Right lung (tissue), 10 donors: Measurements from ENCODE around the gene TGFB1I1. TPM values are rescaled to one million over a fixed set of nuclear protein-coding genes. Genes with fewer than 3 reads are reported as not detected.
"Not testable (repeated sequence)": the region's sequence is repeated elsewhere in the genome, so short reads cannot be mapped to it uniquely, and the experiment has no call there.

Experiments used
- DNase-seq, 2 donors: peaks; one replicate each; pipeline ENCODE4 v3.0.0-alpha.2; 2013
- long read RNA-seq, 8 donors: transcript quantifications; one replicate each; lab custom pipeline, GENCODE V29; 2026
- polyA plus RNA-seq, 5 donors: library from polyadenylated mRNA; unstranded; fragments of 120-200 nt; gene quantifications; one replicate each; pipeline versions ENCODE4 v1.2.1 to v1.2.3, GENCODE V29; 2013; ENCODE audit warnings: inconsistent platforms in 1 of 5, low replicate concordance in 1 of 5; ENCODE audit not compliant: insufficient read length in 5 of 5, insufficient read depth in 1 of 5

The TGFB1I1 gene
- polyA plus RNA-seq: 10 to 100 TPM; 52.7 to 90.0 (median 64.1) TPM
- long read RNA-seq, donor 1, transcript TGFB1I1-203 (11 exons, 1,898 nt): major isoform, 21 of 66 reads
- long read RNA-seq, donor 1, transcript TGFB1I1-214 (10 exons, 1,770 nt): minor isoform, 5 of 66 reads
- long read RNA-seq, donor 1, partial matches to known transcripts: 30 of 66 reads
- long read RNA-seq, donor 1, other reads (novel, unspliced or antisense): 5 of 66 reads
- long read RNA-seq, donor 2, transcript TGFB1I1-203 (11 exons, 1,898 nt): major isoform, 15 of 33 reads
- long read RNA-seq, donor 2, transcript TGFB1I1-214 (10 exons, 1,770 nt): minor isoform, 9 of 33 reads
- long read RNA-seq, donor 2, partial matches to known transcripts: 8 of 33 reads
- long read RNA-seq, donor 2, other reads (novel, unspliced or antisense): 0 of 33 reads
- long read RNA-seq, donor 3, transcript TGFB1I1-203 (11 exons, 1,898 nt): major isoform, 13 of 45 reads
- long read RNA-seq, donor 3, transcript TGFB1I1-214 (10 exons, 1,770 nt): minor isoform, 6 of 45 reads
- long read RNA-seq, donor 3, partial matches to known transcripts: 23 of 45 reads
- long read RNA-seq, donor 3, other reads (novel, unspliced or antisense): 0 of 45 reads
- long read RNA-seq, donor 4, transcript TGFB1I1-203 (11 exons, 1,898 nt): major isoform, 17 of 35 reads
- long read RNA-seq, donor 4, partial matches to known transcripts: 12 of 35 reads
- long read RNA-seq, donor 4, other reads (novel, unspliced or antisense): 0 of 35 reads
- long read RNA-seq, donor 5, transcript TGFB1I1-214 (10 exons, 1,770 nt): minor isoform, 9 of 34 reads
- long read RNA-seq, donor 5, transcript TGFB1I1-203 (11 exons, 1,898 nt): major isoform, 13 of 34 reads
- long read RNA-seq, donor 5, partial matches to known transcripts: 10 of 34 reads
- long read RNA-seq, donor 5, other reads (novel, unspliced or antisense): 0 of 34 reads
- long read RNA-seq, donor 6, transcript TGFB1I1-203 (11 exons, 1,898 nt): major isoform, 15 of 57 reads
- long read RNA-seq, donor 6, transcript TGFB1I1-214 (10 exons, 1,770 nt): minor isoform, 9 of 57 reads
- long read RNA-seq, donor 6, partial matches to known transcripts: 28 of 57 reads
- long read RNA-seq, donor 6, other reads (novel, unspliced or antisense): 0 of 57 reads
- long read RNA-seq, donor 7, transcript TGFB1I1-214 (10 exons, 1,770 nt): minor isoform, 7 of 32 reads
- long read RNA-seq, donor 7, transcript TGFB1I1-203 (11 exons, 1,898 nt): major isoform, 17 of 32 reads
- long read RNA-seq, donor 7, partial matches to known transcripts: 7 of 32 reads
- long read RNA-seq, donor 7, other reads (novel, unspliced or antisense): 0 of 32 reads
- long read RNA-seq, donor 8, transcript TGFB1I1-203 (11 exons, 1,898 nt): major isoform, 10 of 14 reads
- long read RNA-seq, donor 8, partial matches to known transcripts: 0 of 14 reads
- long read RNA-seq, donor 8, other reads (novel, unspliced or antisense): 0 of 14 reads

DNA sequence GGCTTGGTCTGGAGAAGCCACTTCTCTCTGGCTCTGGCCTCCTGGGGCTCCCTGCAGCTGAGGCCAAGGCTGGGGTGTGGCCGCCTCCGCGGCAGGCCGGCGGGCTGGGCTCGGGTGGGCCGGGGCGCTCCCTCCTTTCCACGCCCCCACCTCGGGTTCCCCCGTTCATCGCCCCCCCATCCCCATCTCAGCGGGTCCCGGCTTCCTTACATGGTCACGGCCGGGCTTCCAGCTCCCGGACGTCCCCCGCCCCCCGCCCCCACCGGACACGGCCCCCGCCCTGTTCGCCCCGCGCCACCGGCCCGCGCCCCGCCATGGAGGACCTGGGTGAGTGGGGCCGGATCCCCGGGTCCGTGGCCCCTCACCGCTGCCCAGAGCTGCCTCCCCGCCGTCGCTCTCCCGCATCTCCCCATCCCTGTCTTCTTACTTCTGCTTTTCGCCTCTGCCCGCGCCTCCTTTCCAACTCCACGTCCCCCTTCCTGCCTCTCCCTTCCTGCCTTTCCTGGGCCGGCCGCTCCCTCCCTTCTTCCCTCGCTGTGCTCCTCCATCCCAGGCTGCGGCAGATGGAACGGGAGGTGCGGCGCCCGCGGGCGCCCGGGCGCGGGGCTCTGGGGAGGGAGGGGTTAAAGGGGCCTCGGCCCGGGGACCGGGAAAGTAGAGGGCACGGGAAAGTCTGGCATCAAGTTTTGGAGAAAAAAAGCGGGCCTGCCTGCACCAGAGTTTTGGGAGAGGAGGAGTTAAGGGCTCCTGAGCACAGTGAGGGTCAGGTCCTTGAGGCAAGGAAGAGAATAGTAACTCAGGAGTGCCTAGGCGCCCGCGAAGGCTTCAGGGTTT is at the start of gene TGFB1I1:
TSS of gene TGFB1I1 (plus strand) at position 278 of the 834 bp plus-strand sequence. CDS start at position 315, 37 bp downstream.
- DNase-seq: peak; percentile 77 to 82

DNA sequence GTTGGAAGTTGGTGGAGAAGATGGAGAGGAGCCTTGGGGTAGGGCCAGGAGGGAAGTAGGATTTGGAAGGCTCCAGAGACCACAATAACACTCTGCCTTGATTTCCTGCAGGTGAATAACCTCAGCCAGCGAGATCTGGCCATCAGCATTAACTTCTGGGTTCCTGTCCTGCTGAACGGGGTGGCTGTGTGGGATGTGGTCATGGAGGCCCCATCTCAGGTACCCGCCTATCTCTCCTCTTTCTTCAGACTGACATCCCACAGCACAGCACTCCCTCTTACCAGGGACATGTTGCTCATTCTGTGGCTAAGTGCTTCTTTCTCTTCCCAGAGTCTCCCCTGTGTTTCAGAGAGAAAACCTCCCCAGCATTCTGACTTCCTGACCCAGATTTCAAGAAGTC is 48.7 kb upstream of the TGFB1I1 start:
- no peak for DNase-seq

GRCh38 chr16:31423801-31424200 is 48.2 kb upstream of the TGFB1I1 start:
- DNase-seq: no peak

- peak; percentile 24 to 26 for DNase-seq
Observed at GRCh38 chr16:31427441-31428278, 44.3 kb upstream of the TGFB1I1 start.

- DNase-seq: no peak
Observed at GRCh38 chr16:31428279-31428597, 43.7 kb upstream of the TGFB1I1 start, which contains the start of gene COX6A2. TSS of gene COX6A2 (minus strand) at chr16:31428360. CDS start at chr16:31428325, 35 bp downstream.

GRCh38 chr16:31428638-31429247 is 43.2 kb upstream of the TGFB1I1 start:
- DNase-seq: no peak

GRCh38 chr16:31429314-31429713 is 42.6 kb upstream of the TGFB1I1 start:
- no peak for DNase-seq

- DNase-seq: no peak
Observed at GRCh38 chr16:31429796-31430195, 42.2 kb upstream of the TGFB1I1 start.

- no peak for DNase-seq
Observed at GRCh38 chr16:31430380-31431052, 41.4 kb upstream of the TGFB1I1 start.

GRCh38 chr16:31435341-31436220 is 36.4 kb upstream of the TGFB1I1 start:
- DNase-seq: no peak

DNA sequence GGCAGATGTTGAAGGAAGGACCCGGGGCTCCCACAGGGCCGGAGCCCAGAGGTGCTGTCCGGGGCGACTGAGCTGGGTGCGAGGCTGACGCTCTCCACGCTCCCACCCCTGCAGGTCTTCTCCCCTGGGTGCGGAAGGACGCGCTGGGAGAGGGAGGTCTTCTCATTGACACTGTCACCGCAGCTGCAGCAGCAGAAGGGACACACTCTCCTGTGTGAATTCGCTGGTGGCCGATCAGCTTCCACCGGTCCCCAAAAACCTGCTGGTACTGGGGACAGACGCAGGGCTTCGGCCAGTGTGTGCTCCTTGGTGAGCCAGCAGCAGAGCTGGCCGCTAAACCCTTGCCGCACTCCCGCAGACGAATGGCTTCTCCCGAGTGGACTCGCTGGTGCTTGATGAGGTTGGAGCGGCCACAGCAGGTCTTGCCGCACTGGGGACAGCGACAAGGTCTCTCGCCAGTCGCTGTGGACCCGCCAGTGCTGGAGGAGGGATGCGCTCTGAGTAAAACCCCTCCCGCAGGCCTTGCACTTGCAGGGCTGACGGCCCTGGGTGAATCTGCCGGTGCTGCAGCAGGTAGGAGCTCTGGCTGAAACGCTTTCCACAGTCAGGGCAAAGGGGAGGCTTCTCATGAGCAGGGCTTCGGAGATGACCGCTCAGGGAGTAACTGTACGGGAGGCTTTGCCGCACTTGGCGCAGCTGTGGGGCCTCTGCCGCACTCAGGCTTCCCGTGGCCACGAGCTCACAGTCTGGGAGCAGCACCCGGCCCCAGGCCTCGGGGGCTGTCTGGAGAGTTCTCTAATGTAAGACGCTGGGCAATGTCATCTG is 35.5 kb upstream of the TGFB1I1 start:
- DNase-seq: no peak

DNA sequence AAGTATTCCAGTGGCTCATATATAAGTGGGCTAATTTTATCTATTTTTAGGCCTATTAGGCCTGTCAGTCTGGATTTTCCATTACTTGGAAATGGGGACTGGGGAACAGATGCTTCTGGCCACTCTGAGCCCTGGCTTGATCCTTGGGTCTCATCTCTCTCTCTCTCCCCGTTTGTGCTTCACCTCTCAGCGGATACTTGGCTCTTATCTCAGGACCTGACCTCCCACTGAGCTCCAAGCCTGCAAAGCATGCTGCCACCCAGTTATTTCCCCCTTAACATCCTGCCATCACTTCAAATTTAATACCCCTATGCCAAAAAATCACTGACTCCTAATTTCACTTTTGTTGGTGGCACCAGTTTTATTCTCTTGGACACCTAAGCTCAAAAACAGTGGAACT is 33.5 kb upstream of the TGFB1I1 start:
- no peak for DNase-seq

DNA sequence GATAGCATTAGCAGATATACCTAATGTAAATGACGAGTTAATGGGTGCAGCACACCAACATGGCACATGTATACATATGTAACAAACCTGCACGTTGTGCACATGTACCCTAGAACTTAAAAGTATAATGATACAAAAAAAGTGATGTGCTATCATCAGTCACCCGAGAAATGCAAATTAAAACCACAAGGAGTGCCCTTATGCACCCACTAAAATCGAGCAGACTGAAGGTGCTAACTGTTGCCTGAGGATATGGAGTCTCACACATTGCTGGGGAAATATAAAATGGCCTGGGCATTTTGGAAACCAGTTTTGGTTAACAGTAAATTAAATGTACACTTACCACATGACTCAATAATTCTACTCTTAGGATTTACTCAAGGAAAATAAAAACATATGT is 32.9 kb upstream of the TGFB1I1 start:
- not testable (repeated sequence) for DNase-seq

- no peak for DNase-seq
Observed at GRCh38 chr16:31439519-31439918, 32.4 kb upstream of the TGFB1I1 start.

DNA sequence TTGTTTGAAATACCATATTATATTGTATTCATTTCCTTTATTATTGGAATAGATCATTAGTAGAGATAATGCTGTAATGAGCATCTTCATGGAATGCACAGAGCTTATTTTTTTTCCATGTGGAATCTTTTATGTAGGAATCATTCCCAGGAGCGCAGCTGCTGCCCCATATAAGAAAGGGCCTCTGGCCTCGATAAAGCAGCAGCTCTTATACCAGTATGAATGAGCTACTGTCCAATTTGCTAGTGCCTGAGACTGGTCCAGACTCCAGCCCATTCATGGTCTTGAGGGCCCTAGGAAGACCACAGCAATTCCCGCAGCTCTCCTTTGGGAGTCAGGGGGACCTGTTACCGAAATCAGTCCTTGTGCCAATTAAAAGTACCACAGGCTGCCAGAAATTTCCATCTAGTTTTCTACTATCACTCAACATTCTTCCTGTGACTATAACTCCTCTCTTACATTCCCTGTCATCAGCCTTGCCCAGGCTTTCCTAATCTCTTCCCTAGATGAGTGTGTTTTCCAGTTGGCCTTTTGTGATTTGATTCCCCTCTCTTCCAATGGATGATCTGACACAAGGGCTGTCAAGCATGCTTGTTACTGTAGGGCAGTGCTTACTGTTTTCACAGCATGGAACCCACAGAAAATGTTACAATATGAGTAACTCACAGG is 31.3 kb upstream of the TGFB1I1 start:
- DNase-seq: no peak

GRCh38 chr16:31441956-31442355 is 30.0 kb upstream of the TGFB1I1 start:
- DNase-seq: no peak
